GM19193 (cell line): ENCODE measurements around the gene NGDN.

ENCODE experiments used
- POLR2A ChIP-seq: IDR thresholded peaks from 4 replicates; pipeline ENCODE4 v1.6.1; 2011; ENCODE audit not compliant: insufficient read depth, insufficient read length; ENCODE audit errors: extremely low read depth

The NGDN gene

DNA sequence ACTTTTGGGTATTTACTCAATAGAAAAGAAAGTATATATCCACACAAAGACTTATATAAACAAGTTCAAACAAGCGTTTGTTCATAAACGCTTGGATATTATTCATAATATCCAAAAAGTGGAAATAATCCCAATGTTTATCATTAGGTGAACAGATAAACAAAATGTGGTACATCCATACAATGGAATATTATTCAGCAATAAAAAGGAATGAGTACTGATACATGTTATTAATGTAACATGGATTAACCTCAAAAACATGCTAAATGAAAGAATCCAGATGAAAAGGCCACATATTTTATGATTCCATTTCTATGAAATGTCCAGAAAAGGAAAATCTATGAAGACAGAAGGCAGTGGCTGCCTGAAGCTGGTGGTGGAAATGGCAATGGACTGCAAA is 17.3 kb upstream of the NGDN start:
- no peak for TF ChIP-seq POLR2A

DNA sequence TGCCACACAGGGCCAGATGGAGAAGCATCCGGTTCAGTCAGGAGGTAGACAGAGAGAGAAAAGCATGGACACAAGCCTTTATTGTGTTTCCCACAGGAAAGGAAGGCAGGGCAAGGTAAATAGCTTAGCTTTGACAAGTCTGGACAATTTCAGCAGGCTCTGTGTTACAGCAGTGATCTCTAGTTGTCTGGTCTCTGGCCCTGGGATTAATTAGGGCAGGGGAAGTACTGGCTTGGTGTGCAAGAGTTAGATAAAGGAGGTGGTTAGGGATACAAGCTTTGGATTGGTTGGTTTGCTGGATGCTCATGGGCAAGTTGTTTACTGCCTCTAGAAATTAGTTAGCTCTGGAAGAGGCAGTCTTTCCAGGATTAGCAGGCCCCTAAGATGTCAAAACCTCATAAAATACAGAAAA is 15.1 kb upstream of the NGDN start:
- TF ChIP-seq POLR2A: no peak

- no peak for TF ChIP-seq POLR2A
Observed at GRCh38 chr14:23457587-23458445, 11.7 kb upstream of the NGDN start.

DNA sequence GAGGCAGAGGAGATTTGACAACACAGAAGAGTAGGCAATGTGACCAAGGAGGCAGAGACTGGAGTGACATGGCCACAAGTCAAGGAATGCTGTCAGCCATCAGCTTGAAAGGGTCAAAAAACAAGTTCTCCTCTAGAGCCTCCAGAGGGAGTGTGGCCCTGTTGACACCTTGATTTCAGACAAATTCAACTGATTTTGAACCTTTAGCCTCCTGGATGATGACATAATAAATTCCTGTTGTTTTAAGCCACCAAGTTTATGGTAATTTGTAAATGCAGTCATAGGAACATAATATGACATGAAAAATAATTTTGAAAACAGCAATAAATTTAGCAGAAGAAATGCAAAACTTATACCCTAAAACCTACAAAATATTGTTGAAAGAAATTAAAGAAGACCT is 8.5 kb upstream of the NGDN start:
- TF ChIP-seq POLR2A: no peak

- no peak for TF ChIP-seq POLR2A
Observed at GRCh38 chr14:23464700-23465099, 4.8 kb upstream of the NGDN start.

GRCh38 chr14:23465261-23465660 is 4.2 kb upstream of the NGDN start:
- no peak for TF ChIP-seq POLR2A

GRCh38 chr14:23468704-23469126 is 788 bp upstream of the NGDN start:
- no peak for TF ChIP-seq POLR2A

GRCh38 chr14:23469906-23470403 is 452 bp downstream of the NGDN start:
- no peak for TF ChIP-seq POLR2A

DNA sequence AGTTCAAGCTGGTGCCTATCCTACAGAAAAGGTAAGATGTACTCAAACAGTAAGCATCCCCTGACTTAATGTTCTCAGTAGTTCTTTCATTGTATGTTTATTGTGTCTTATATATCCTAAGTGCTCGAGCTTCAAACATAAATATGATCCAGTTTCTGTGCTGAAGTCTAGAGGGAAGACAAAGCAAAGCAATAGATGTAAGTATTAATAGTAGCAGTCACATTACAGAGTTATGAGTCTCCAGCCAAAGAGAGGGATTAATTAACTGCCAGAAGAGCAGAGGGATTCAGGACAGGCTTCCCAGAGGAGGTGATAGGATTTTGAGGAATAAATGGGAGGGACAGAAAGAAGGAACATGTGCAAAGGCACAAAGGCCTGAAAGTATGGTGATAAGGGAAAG is 1.4 kb downstream of the NGDN start:
- TF ChIP-seq POLR2A: no peak

- TF ChIP-seq POLR2A: no peak
Observed at GRCh38 chr14:23478109-23478759, 8.7 kb downstream of the NGDN start.

DNA sequence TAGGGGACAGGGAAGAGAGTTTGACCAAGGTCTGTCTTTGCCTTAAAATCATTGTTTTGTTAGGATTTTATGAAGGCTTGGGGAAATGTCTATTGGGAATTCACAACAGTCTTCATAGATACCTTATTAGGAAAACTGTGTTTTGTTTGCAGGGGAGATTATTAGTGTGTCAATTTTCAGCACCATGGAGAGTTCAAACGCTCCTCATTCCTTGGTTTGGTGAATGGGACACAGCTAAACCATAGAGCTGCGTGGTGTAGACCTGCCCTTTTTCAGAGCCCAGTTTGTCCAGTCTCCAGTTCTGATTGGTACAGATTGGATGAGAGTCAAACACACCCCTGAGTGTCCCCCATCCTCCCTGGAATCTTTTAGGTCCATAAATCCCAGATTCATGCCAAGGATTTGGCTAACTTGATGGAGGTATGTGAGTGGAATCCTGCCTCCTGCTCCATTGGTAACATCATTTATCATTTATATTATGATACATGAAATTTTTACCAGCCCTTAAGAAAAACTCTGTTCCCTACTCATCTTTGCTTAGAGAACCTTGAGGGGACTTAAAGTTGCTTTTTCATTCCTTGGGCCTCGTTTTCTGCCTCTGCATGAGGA is 12.0 kb downstream of the NGDN start:
- no peak for TF ChIP-seq POLR2A

- no peak for TF ChIP-seq POLR2A
Observed at GRCh38 chr14:23481979-23482822, 12.7 kb downstream of the NGDN start.

DNA sequence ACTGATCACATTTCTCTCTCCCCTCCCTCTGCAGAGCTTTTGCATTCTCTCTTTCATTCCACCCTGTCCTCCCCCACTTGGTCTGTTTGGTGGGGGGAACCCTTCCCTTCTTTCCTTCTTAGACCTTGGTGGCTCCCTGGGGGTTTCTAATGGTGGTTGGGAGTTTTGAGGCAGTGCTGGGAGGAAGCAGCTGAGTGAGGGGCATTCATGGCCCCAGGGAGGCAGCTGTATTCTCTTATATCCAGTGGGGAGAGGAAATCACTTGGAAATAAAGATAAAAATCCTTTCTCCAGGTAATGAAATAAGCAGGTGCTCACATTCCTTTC is 13.3 kb downstream of the NGDN start:
- no peak for TF ChIP-seq POLR2A

DNA sequence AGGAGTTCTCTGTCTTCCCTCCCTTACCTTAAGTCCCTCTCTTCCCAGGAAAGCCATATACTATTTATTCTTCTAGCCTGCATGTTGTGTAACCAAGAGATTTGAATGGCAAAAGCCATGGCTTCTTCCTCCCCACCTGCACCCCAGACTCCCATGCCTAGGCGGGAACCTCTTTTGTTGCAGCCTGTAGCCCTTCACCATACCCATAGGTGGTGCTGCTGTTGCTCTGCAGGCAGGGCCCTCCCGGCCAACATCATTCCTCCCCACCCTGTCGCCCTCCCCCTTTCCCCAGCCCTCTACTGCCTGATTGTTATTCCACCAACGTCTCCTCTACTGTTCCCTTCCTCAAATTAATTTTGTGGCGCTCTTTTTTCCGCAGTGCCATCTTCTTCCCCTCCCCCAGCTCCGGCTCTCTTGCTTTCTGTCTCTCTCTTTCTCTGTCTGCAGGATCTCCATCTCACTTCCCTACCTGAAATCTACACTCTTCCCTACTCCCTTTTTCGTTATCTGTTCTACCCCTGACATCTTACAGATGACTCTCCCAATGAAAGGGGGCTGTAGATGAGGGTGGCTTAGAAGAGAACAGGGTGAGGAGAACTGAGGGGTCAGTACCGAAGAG is 13.8 kb downstream of the NGDN start:
- no peak for TF ChIP-seq POLR2A
